Sigmoid colon (tissue), 7 donors: ENCODE results near the gene ZFX. TPM values are rescaled to one million over a fixed set of nuclear protein-coding genes. Genes with fewer than 3 reads are reported as not detected.
A peak's percentile ranks its signal among the peaks of the same experiment; 100 is the strongest.

Experiments
- DNase-seq: peaks from one replicate; pipeline ENCODE4 v3.0.0-alpha.2; 2019
- H3K27ac ChIP-seq, 4 donors: fragments of 200-600 bp; sonication (generic); one replicate each; pipeline ENCODE4 v1.5.1; 2016 to 2019; ENCODE audit warnings: mild to moderate bottlenecking in 1 of 4
- H3K27me3 ChIP-seq, 3 donors: fragments of 200-600 bp; sonication (generic); one replicate each; pipeline ENCODE4 v1.5.1; 2019; ENCODE audit warnings: mild to moderate bottlenecking in 1 of 3
- H3K36me3 ChIP-seq, 4 donors: fragments of 200-600 bp; sonication (generic); one replicate each; pipeline ENCODE4 v1.5.1; 2016 to 2019
- H3K4me1 ChIP-seq, 4 donors: fragments of 200-600 bp; sonication (generic); one replicate each; pipeline ENCODE4 v1.5.1; 2017 to 2019
- H3K4me3 ChIP-seq, 4 donors: fragments of 200-600 bp; sonication (generic); one replicate each; pipeline ENCODE4 v1.5.1; 2017 to 2019; ENCODE audit warnings: mild to moderate bottlenecking in 2 of 4, moderate library complexity in 1 of 4
- H3K9me3 ChIP-seq, 4 donors: fragments of 200-600 bp in 3 of 4; sonication (generic) in 3 of 4; one replicate each; pipeline versions ENCODE4 v1.5.1 to v1.6.1; 2013 to 2019
- CTCF ChIP-seq, 4 experiments: fragments of 450-650 bp in 3 of 4; fragments of 200-600 bp in 1 of 4; IDR thresholded peaks; one replicate each; pipeline ENCODE4 v1.5.1; 2016 to 2019; ENCODE audit warnings: antibody characterized with exemption in 4 of 4, mild to moderate bottlenecking in 3 of 4, moderate library complexity in 2 of 4
- EP300 ChIP-seq, 4 donors: sonication (generic); formaldehyde crosslinking; IDR thresholded peaks; one replicate each; pipeline ENCODE4 v1.6.1; 2017; ENCODE audit warnings: antibody characterized with exemption in 4 of 4
- POLR2A ChIP-seq, 2 donors: fragments of 450-650 bp; IDR thresholded peaks; one replicate each; pipeline ENCODE4 v1.6.1; 2016; ENCODE audit warnings: antibody characterized with exemption in 2 of 2, mild to moderate bottlenecking in 2 of 2, moderate library complexity in 2 of 2
- POLR2AphosphoS5 ChIP-seq, 4 donors: sonication (generic); formaldehyde crosslinking; IDR thresholded peaks; one replicate each; pipeline ENCODE4 v1.6.1; 2017; ENCODE audit warnings: antibody characterized with exemption in 4 of 4
- WGBS, 2 donors: extraction: QIAGEN DNeasy Blood & Tissue Kit; methylation state at CpG; one replicate each; pipeline ENCODE4 v1.1.7; 2013; 5-methylcytosine and 5-hydroxymethylcytosine counted together
- intact Hi-C: fragments of 100-400 bp; cut with DNase I; formaldehyde crosslinking; loops from one replicate; pipeline ENCODE4 v1.15.1; 2023
- polyA plus RNA-seq, 3 donors: library from polyadenylated mRNA; stranded (reverse); fragments of 200-250 nt; gene quantifications; one replicate each; pipeline ENCODE4 v1.2.3, GENCODE V29; 2013
- total RNA-seq, 4 donors: library from RNA; depleted of rRNA; stranded (reverse); fragments of >200 nt; gene quantifications; one replicate each; pipeline ENCODE4 v1.1.0, GENCODE V29; 2016
- donor health status: healthy with polysubstance abuse.
- donor health status: Bipolar disorder and iron deficiency.
- donor health status: healthy.

ZFX gene
- 10 to 100 TPM; 56.7 to 81.6 (median 62.0) TPM for total RNA-seq
- polyA plus RNA-seq: 1 to 10 TPM; 4.4 to 7.8 (median 6.9) TPM

GRCh38 chrX:24149351-24150050, at the start of gene ZFX:
TSS of gene ZFX (plus strand) at chrX:24149729. CDS start at chrX:24172743, 23,014 bp downstream.
- no peaks in the 10 kb centered on the region for H3K36me3 ChIP-seq
- peak within 1 kb of the TSS; percentile 63 to 86 (median 73) for H3K4me3 ChIP-seq
- H3K27ac ChIP-seq: peak within 1 kb of the TSS; percentile 95 to 98 (median 96)
- H3K9me3 ChIP-seq: no peaks in the 10 kb centered on the region
- TF ChIP-seq POLR2AphosphoS5 (IDR thresholded peaks at IDR 0.05): peak in 3 of 4 donors; percentile 17 to 51 (median 33)
- no peak for TF ChIP-seq EP300 (IDR thresholded peaks at IDR 0.05)
- H3K4me1 ChIP-seq: peaks cover 0 to 73% (median 44%) of the 10 kb centered on the region in 4 donors
- no peaks in the 10 kb centered on the region for H3K27me3 ChIP-seq
- peak; percentile 90 for DNase-seq
- WGBS, 2 donors: 0 to 1% methylated on average over 104 of the region's 104 CpGs
- intact Hi-C loops: loop anchor here (1.0 to 2.0 kb wide), 2 partner anchors 69 to 95 kb away; partner anchors contain the start of gene EIF2S3

- Histone ChIP-seq H3K4me1 (peaks cover 0 to 3% (median 0%) of the 10 kb centered on the region in 4 donors), H3K36me3 (no peaks in the 10 kb centered on the region), H3K9me3 (no peaks in the 10 kb centered on the region), H3K27ac (no peak overlapping the region), H3K4me3 (no peak overlapping the region), H3K27me3 (no peaks in the 10 kb centered on the region)
- intact Hi-C loops: no loop called here
- TF ChIP-seq POLR2AphosphoS5 (IDR thresholded peaks at IDR 0.05) (no peak), CTCF (IDR thresholded peaks at IDR 0.05) (no peak), POLR2A (IDR thresholded peaks at IDR 0.05) (no peak), EP300 (IDR thresholded peaks at IDR 0.05) (no peak)
- WGBS, 2 donors: 71 to 81% methylated on average over 2 of the region's 2 CpGs
- DNase-seq: no peak
These were observed 48.8 kb upstream of the ZFX start for GRCh38 chrX:24100713-24101112.

GRCh38 chrX:24110069-24110468, 39.5 kb upstream of the ZFX start:
- no peak for TF ChIP-seq EP300 (IDR thresholded peaks at IDR 0.05)
- Histone ChIP-seq H3K27ac (peak overlapping the region in 1 of 4 donors; percentile 28), H3K9me3 (no peaks in the 10 kb centered on the region), H3K4me1 (peaks cover 0 to 17% (median 0%) of the 10 kb centered on the region in 4 donors), H3K36me3 (no peaks in the 10 kb centered on the region), H3K4me3 (no peak overlapping the region), H3K27me3 (no peaks in the 10 kb centered on the region)
- WGBS, 2 donors: 82 to 88% methylated on average over 2 of the region's 2 CpGs
- no peak for DNase-seq
- intact Hi-C loops: no loop called here

- no peaks in the 10 kb centered on the region for H3K9me3 ChIP-seq
- no peak for TF ChIP-seq EP300 (IDR thresholded peaks at IDR 0.05)
- no peak for TF ChIP-seq CTCF (IDR thresholded peaks at IDR 0.05)
- TF ChIP-seq POLR2AphosphoS5 (IDR thresholded peaks at IDR 0.05): peak in 1 of 4 donors; percentile 29
- no peak for TF ChIP-seq POLR2A (IDR thresholded peaks at IDR 0.05)
- no peak for DNase-seq
- H3K36me3 ChIP-seq: no peaks in the 10 kb centered on the region
- peaks cover 0 to 31% (median 6%) of the 10 kb centered on the region in 4 donors for H3K4me1 ChIP-seq
- H3K27ac ChIP-seq: peak overlapping the region in 2 of 4 donors; percentile 10 to 44
- 85 to 89% methylated on average over 2 of the region's 2 CpGs for WGBS, 2 donors
- intact Hi-C loops: no loop called here
- no peak overlapping the region for H3K4me3 ChIP-seq
- H3K27me3 ChIP-seq: no peaks in the 10 kb centered on the region
These were observed 36.3 kb upstream of the ZFX start for GRCh38 chrX:24113181-24113580.

GRCh38 chrX:24117258-24117657, 32.3 kb upstream of the ZFX start:
- H3K4me1 ChIP-seq: peaks cover 0 to 28% (median 6%) of the 10 kb centered on the region in 4 donors
- intact Hi-C loops: no loop called here
- peak; percentile 71 for DNase-seq
- 8 to 61% methylated on average over 3 of the region's 3 CpGs for WGBS, 2 donors
- no peaks in the 10 kb centered on the region for H3K27me3 ChIP-seq
- H3K4me3 ChIP-seq: peak overlapping the region in 2 of 4 donors; percentile 11 to 19
- H3K9me3 ChIP-seq: no peaks in the 10 kb centered on the region
- TF ChIP-seq EP300 (IDR thresholded peaks at IDR 0.05): no peak
- TF ChIP-seq POLR2AphosphoS5 (IDR thresholded peaks at IDR 0.05): peak in 1 of 4 donors; percentile 23
- H3K36me3 ChIP-seq: no peaks in the 10 kb centered on the region
- peak overlapping the region; percentile 22 to 78 (median 70) for H3K27ac ChIP-seq

GRCh38 chrX:24124244-24124799, 25.2 kb upstream of the ZFX start:
- no peak overlapping the region for H3K4me3 ChIP-seq
- H3K27me3 ChIP-seq: no peaks in the 10 kb centered on the region
- no peak overlapping the region for H3K27ac ChIP-seq
- peaks cover 0 to 12% (median 0%) of the 10 kb centered on the region in 4 donors for H3K4me1 ChIP-seq
- TF ChIP-seq POLR2A (IDR thresholded peaks at IDR 0.05) (no peak), POLR2AphosphoS5 (IDR thresholded peaks at IDR 0.05) (no peak), CTCF (IDR thresholded peaks at IDR 0.05) (no peak), EP300 (IDR thresholded peaks at IDR 0.05) (no peak)
- intact Hi-C loops: no loop called here
- WGBS, 2 donors: 14 to 64% methylated on average over 4 of the region's 4 CpGs
- no peaks in the 10 kb centered on the region for H3K9me3 ChIP-seq
- H3K36me3 ChIP-seq: no peaks in the 10 kb centered on the region
- DNase-seq: no peak
